ENCODE results near the gene RAB8B.

- no peak for TF ChIP-seq POLR2A (IDR thresholded peaks at IDR 0.05)
- TF ChIP-seq CTCF (IDR thresholded peaks at IDR 0.05) = no peak
These were observed 14.2 kb downstream of the RAB8B start for GRCh38 chr15:63203451-63204090.

All from breast epithelium (tissue), 3 donors.